ENCODE results near the gene LPCAT1.

Gene LPCAT1

DNA sequence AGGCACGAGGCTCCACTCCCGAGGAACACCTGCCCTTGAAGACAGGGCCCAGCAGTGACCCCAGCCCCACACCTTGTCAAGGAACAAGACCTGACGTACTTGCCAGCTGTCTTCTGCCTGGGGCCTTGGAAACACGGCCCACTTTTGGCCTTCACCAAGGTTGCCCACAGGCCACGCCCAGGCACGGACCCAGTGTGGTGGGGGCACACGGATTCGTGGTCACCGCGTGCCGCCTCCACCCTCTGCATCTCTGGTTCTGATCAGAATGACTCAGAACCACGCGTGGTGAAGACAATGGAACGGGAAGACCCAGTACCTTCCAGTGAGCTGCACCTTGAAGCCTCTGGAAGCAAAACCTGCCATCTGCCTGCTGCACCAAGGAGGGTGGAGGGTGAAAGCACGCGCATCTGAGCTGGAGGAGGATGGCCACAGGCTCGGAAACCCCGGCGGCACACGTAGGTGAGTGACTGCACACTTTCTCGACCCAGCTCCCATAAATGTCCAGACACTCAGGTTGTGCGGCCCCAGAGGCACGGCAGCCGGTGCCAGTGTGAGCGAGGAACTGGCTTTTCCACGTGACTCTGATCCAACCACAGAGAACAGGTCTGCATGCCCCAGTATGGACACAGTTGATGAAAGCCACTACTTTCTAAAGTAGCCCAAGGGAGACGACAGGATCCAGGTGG, 36.5 kb downstream of the LPCAT1 start:
- no peak for DNase-seq (ENCODE audit: low read depth, low spot score)
- Histone ChIP-seq H3K36me3 (ENCODE audit: insufficient read depth, low read length) (peaks cover 17% of the 10 kb centered on the region; the same call in 1 of the 2 replicates), H3K9me3 (ENCODE audit: low read depth, low read length) (no peaks in the 10 kb centered on the region), H3K27ac (no peak overlapping the region), H3K9ac (ENCODE audit: insufficient read length) (no peak overlapping the region), H3K4me3 (no peak overlapping the region)
- TF ChIP-seq POLR2AphosphoS5 (IDR thresholded peaks at IDR 0.05; ENCODE audit: borderline replicate concordance, low read depth, low read length), result no peak
- TF ChIP-seq FOXP2 (optimal IDR thresholded peaks at IDR 0.05; ENCODE audit: control extremely low read depth, extremely low read length, insufficient read depth), result no peak
- TF ChIP-seq EZH2 (IDR thresholded peaks at IDR 0.05), result no peak

DNA sequence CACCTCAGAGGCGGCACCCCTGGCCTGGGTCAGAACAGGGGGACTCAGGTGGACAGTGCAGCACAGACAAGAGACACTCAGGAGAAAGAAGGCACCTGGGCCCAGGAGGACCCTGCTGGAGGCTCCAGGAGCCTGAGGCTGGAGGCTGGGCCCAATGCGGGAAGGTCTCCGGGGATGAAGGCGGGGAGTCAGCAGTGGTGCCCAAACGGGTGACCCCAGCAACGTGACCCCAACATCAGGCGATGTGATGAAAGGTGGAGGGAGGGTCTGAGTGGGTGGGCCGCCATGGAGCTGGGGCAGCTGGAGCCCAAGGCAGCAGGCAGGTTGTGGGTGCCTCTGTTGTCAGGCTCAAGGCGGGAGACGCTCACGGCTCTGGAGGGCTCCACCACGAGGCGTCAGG, 37.5 kb downstream of the LPCAT1 start:
- H3K27ac ChIP-seq, result no peak overlapping the region
- TF ChIP-seq EZH2 (IDR thresholded peaks at IDR 0.05) (no peak), FOXP2 (optimal IDR thresholded peaks at IDR 0.05; ENCODE audit: control extremely low read depth, extremely low read length, insufficient read depth) (no peak), POLR2AphosphoS5 (IDR thresholded peaks at IDR 0.05; ENCODE audit: borderline replicate concordance, low read depth, low read length) (no peak)
- no peaks in the 10 kb centered on the region for H3K9me3 ChIP-seq (ENCODE audit: low read depth, low read length)
- H3K4me3 ChIP-seq, result no peak overlapping the region
- H3K9ac ChIP-seq (ENCODE audit: insufficient read length), result no peak overlapping the region
- no peak for DNase-seq (ENCODE audit: low read depth, low spot score)
- peaks cover 12% of the 10 kb centered on the region; the same call in 1 of the 2 replicates for H3K36me3 ChIP-seq (ENCODE audit: insufficient read depth, low read length)

DNA sequence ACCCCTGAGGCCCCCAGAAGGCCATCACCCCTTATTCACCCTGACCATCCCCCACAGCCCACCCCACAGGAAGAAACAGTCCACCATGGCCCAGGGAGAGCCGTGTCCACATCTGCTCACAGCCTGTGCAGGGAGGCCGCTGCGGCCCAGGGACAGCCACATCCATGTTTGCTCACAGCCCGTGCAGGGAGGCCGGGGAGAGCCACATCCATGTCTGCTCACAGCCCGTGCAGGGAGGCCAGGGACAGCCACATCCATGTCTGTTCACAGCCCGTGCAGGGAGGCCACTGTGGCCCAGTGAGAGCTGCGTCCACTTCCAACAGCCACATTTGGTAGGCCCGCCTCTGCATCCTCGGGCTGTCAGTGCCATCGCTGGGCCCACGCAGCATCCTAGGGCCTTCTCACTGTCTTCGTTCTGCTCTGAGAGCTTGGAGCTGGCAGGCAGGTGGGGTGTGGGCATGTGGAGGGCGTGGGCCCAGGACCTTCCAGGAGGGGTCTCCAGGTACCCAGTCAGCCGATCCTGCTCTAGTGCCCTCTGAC, 38.1 kb downstream of the LPCAT1 start:
- no peak for DNase-seq (ENCODE audit: low read depth, low spot score)
- no peak overlapping the region for H3K4me3 ChIP-seq
- no peaks in the 10 kb centered on the region for H3K9me3 ChIP-seq (ENCODE audit: low read depth, low read length)
- H3K36me3 ChIP-seq (ENCODE audit: insufficient read depth, low read length), result peaks cover 8% of the 10 kb centered on the region; the same call in 1 of the 2 replicates
- TF ChIP-seq POLR2AphosphoS5 (IDR thresholded peaks at IDR 0.05; ENCODE audit: borderline replicate concordance, low read depth, low read length) (no peak), FOXP2 (optimal IDR thresholded peaks at IDR 0.05; ENCODE audit: control extremely low read depth, extremely low read length, insufficient read depth) (no peak), EZH2 (IDR thresholded peaks at IDR 0.05) (no peak)
- no peak overlapping the region for H3K9ac ChIP-seq (ENCODE audit: insufficient read length)
- H3K27ac ChIP-seq, result no peak overlapping the region

DNA sequence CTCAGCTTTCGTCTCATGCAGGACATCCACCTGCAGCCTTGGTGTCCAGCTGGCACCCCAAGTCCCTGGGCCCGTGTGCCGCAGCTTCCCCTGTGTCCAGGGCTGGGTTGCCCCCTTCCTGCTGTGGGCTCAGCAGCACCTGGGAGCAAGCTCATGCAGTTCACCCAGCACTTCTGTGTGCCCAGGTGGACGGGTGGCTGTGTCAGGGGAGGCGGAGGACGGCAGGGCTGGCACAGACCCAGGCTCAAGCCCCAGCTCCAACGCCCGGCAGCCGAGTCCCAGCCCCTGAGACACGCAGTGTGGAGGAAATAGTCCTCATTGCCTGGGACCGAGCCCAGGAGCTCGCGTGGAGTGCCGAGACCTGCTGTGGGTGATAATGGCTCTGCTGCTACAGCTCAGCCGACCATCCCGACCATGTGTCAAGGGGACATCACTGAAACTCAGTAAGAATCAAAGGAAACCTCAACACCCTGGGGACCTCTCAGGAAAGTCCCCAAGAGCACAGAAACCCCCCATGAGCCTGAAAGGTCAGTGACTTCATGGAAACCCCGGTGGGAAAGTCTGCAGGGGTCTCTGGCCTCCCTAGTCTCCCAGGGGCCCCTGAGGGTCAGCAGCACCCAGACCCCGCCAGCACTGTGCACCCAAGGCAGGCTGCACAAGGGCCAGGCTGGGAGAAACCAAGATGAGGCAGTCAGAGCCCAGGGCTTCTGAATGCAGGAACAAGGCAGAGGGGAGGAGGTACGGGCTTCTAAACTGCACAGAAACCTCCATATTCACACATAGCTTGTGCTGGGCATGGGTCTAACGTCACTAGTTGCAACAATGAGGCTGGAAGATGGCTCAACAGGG, 38.8 kb downstream of the LPCAT1 start:
- TF ChIP-seq FOXP2 (optimal IDR thresholded peaks at IDR 0.05; ENCODE audit: control extremely low read depth, extremely low read length, insufficient read depth), result no peak
- no peak for TF ChIP-seq POLR2AphosphoS5 (IDR thresholded peaks at IDR 0.05; ENCODE audit: borderline replicate concordance, low read depth, low read length)
- TF ChIP-seq EZH2 (IDR thresholded peaks at IDR 0.05), result no peak
- Histone ChIP-seq H3K27ac (no peak overlapping the region), H3K36me3 (ENCODE audit: insufficient read depth, low read length) (peaks cover 5% of the 10 kb centered on the region; the same call in 1 of the 2 replicates), H3K9me3 (ENCODE audit: low read depth, low read length) (no peaks in the 10 kb centered on the region), H3K9ac (ENCODE audit: insufficient read length) (no peak overlapping the region), H3K4me3 (no peak overlapping the region)
- DNase-seq (ENCODE audit: low read depth, low spot score), result no peak

DNA sequence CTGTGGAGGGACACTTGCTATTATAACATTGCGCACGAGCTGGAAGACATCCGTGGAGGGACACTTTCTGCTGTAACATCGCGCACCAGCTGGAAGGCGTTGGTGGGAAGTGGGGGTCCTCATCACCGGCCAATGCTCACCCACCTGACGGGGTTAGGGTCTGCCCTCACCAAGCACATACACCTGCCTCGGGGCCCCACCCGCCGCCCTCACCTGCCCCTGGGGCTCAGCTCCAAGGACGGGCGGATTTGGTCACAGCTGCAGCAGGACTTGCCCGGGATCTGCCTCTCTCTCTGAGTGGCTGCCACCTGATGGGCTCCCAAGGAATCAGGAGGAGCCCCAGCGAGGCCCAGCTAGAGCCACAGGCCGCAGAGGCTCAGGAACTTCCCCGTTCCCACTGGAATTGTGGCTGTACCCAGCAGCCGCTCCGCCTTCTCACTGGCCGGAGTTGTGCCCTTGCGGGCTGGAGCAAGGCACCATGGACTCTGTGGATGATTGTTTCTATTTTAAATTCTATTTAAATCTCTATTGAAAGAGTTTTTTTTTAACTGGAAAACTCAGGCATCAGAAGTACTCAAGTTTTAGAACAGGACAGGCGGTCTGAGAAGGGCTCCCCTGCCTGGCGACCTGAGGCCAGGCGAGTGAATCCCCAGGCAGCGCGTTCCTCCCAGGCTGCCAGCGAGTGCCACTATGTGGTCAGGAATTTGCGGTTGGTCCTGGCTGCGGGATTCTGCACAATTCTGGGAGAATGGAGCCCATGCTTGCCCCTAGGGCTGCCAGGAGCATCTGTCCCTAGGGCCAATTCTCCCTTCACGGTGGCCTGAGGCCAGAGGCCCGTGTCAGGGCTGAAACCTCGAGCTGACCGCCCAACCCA, 39.7 kb downstream of the LPCAT1 start:
- no peak for DNase-seq (ENCODE audit: low read depth, low spot score)
- H3K36me3 ChIP-seq (ENCODE audit: insufficient read depth, low read length), result peaks cover 5% of the 10 kb centered on the region; the same call in 1 of the 2 replicates
- H3K9me3 ChIP-seq (ENCODE audit: low read depth, low read length), result no peaks in the 10 kb centered on the region
- H3K27ac ChIP-seq, result no peak overlapping the region
- no peak overlapping the region for H3K9ac ChIP-seq (ENCODE audit: insufficient read length)
- no peak overlapping the region for H3K4me3 ChIP-seq
- TF ChIP-seq POLR2AphosphoS5 (IDR thresholded peaks at IDR 0.05; ENCODE audit: borderline replicate concordance, low read depth, low read length), result no peak
- no peak for TF ChIP-seq FOXP2 (optimal IDR thresholded peaks at IDR 0.05; ENCODE audit: control extremely low read depth, extremely low read length, insufficient read depth)
- TF ChIP-seq EZH2 (IDR thresholded peaks at IDR 0.05), result no peak

DNA sequence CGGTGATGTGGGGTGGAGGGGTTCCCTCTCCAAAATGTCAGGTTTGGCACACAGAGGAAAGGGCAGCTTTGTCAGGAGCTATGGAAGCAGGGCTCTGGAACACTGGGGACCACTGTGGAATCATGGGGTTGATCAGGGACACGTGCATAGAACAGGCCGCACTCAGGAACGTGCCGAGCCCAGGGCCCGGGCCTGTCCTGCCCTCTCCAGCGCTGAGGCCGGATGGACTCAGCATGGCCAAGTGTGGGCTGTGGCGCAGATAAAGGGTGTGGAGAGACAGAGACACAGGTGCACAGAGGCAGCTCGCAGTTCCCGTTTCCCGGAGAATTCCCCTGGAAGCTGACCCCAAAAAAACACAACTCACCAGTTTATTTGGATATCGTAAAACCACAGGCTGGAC, 40.7 kb downstream of the LPCAT1 start:
- no peaks in the 10 kb centered on the region for H3K9me3 ChIP-seq (ENCODE audit: low read depth, low read length)

DNA sequence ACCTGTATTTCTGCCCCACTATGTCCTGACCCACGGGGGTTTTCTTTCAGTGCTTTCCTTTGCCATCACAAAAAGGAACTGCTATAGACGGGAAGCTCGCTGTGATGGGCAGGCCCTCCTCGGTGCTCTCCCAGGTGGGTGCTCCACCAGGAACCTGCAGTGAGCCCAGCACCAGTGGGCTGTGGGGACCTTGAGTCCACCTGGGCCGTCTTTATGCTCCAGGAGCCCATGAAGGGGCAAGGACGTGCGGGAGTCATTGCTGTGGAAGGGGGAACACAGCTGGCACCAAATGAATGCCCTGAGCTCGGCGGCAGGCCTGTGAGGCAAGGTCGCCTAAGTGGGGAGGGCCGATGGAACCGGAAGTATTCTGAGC, 41.8 kb downstream of the LPCAT1 start:
- H3K9me3 ChIP-seq (ENCODE audit: low read depth, low read length), result no peaks in the 10 kb centered on the region
- no peak overlapping the region for H3K4me3 ChIP-seq
- no peak overlapping the region for H3K9ac ChIP-seq (ENCODE audit: insufficient read length)
- TF ChIP-seq POLR2AphosphoS5 (IDR thresholded peaks at IDR 0.05; ENCODE audit: borderline replicate concordance, low read depth, low read length), result no peak
- no peak for TF ChIP-seq FOXP2 (optimal IDR thresholded peaks at IDR 0.05; ENCODE audit: control extremely low read depth, extremely low read length, insufficient read depth)
- no peak for TF ChIP-seq EZH2 (IDR thresholded peaks at IDR 0.05)
- no peaks in the 10 kb centered on the region; the same call in 1 of the 2 replicates for H3K36me3 ChIP-seq (ENCODE audit: insufficient read depth, low read length)
- DNase-seq (ENCODE audit: low read depth, low spot score), result no peak
- H3K27ac ChIP-seq, result no peak overlapping the region

More for the DNA sequence above, 40.7 kb downstream of the LPCAT1 start:
- peaks cover 5% of the 10 kb centered on the region; the same call in 1 of the 2 replicates for H3K36me3 ChIP-seq (ENCODE audit: insufficient read depth, low read length)
- no peak for DNase-seq (ENCODE audit: low read depth, low spot score)
- no peak overlapping the region for H3K9ac ChIP-seq (ENCODE audit: insufficient read length)
- H3K4me3 ChIP-seq, result no peak overlapping the region
- H3K27ac ChIP-seq, result no peak overlapping the region
- no peak for TF ChIP-seq EZH2 (IDR thresholded peaks at IDR 0.05)
- TF ChIP-seq FOXP2 (optimal IDR thresholded peaks at IDR 0.05; ENCODE audit: control extremely low read depth, extremely low read length, insufficient read depth), result no peak
- no peak for TF ChIP-seq POLR2AphosphoS5 (IDR thresholded peaks at IDR 0.05; ENCODE audit: borderline replicate concordance, low read depth, low read length)

All from SK-N-MC (cell line).